Measurements from ENCODE around the gene TMPRSS13.

Gene TMPRSS13

DNA sequence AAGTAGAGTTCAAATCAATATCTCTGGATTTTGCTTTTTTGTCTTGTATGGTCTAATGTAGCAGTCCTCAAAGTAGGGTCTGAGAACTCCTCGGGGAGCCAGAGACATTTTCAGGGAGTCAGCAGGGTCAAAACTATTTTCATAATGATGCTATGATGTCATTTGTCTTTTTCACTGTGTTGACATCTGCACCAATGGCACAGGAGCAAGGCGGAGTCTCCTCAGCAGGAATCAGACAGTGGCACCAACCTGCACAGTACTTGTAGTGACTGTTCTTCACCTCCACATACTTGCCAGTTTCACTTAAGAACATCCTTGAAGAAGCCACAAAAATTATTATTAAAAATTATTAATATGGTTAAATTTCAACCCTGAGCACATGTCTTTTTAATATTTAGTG is 37.8 kb downstream of the TMPRSS13 start:
- H2AFZ ChIP-seq (ENCODE audit: insufficient read depth, low read length, poor library complexity), result no peak overlapping the region
- no CpG with 5 or more reads among the region's 2 CpGs for WGBS (ENCODE audit: extremely low coverage, insufficient coverage, insufficient read length)

DNA sequence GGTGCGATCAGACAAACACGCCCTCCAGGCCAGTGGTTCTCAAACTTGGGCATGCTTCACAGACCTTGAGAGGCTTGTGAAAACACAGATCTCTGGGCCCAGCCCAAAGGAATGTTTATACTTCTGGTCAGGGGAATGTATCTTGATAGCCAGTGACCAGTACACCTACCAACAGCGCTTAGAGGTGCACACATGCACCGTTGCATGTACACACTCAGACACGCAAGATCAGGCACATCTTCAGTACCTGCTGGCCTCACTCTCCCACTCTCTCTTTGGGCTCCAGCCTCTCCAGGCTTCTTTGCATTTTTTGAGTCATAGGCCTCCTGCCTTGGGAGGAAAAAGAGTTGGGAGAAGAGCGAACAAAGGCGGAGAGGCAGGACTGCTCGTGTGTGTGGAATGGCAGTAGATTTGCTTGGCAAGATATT is 41.0 kb downstream of the TMPRSS13 start:
- Histone ChIP-seq H3K18ac (ENCODE audit: low read length) (no peak overlapping the region), H3K4ac (ENCODE audit: low read depth, low read length) (no peak overlapping the region), H4K8ac (ENCODE audit: low read depth, low read length) (no peak overlapping the region), H4K12ac (ENCODE audit: low read depth, low read length) (no peak overlapping the region), H3K14ac (ENCODE audit: low read length) (no peak overlapping the region), H2AFZ (ENCODE audit: insufficient read depth, low read length, poor library complexity) (no peak overlapping the region), H3K9me3 (ENCODE audit: insufficient read depth, low read depth, low read length) (no peaks in the 10 kb centered on the region), H3K27ac (ENCODE audit: low read depth, low read length) (no peak overlapping the region), H3K79me1 (ENCODE audit: low read length) (no peaks in the 10 kb centered on the region), H3K36me3 (ENCODE audit: control insufficient read depth in 1 of 2, insufficient read depth in 2 of 2, low read length in 2 of 2) (no peaks in the 10 kb centered on the region), H3K9ac (ENCODE audit: low read length) (no peak overlapping the region), H3K23ac (ENCODE audit: low read length) (no peak overlapping the region), H3K27me3 (ENCODE audit: insufficient read depth, low read length) (no peaks in the 10 kb centered on the region), H2BK5ac (ENCODE audit: low read depth, low read length, poor library complexity) (no peak overlapping the region), H3K4me2 (ENCODE audit: low read length) (no peak overlapping the region), H2AK5ac (ENCODE audit: low read length) (no peak overlapping the region), H2BK12ac (ENCODE audit: low read length) (no peak overlapping the region), H3K4me1 (ENCODE audit: control insufficient read depth in 1 of 2, insufficient read depth in 2 of 2, low read length in 2 of 2) (peaks cover 0 to 5% of the 10 kb centered on the region in 2 experiments), H3K79me2 (ENCODE audit: control insufficient read depth, insufficient read depth, low read length, poor library complexity) (no peaks in the 10 kb centered on the region), H3K4me3 (ENCODE audit: low read depth, low read length) (no peak overlapping the region), H4K91ac (ENCODE audit: low read depth, low read length) (no peak overlapping the region), H2BK120ac (ENCODE audit: insufficient read depth, low read length, poor library complexity) (no peak overlapping the region)
- WGBS (ENCODE audit: extremely low coverage, insufficient coverage, insufficient read length), result no CpG with 5 or more reads among the region's 8 CpGs
- DNase-seq, result no peak

More for the DNA sequence above, 37.8 kb downstream of the TMPRSS13 start:
- Histone ChIP-seq H2BK5ac (ENCODE audit: low read depth, low read length, poor library complexity) (no peak overlapping the region), H3K4me2 (ENCODE audit: low read length) (no peak overlapping the region), H3K36me3 (ENCODE audit: control insufficient read depth in 1 of 2, insufficient read depth in 2 of 2, low read length in 2 of 2) (no peaks in the 10 kb centered on the region), H3K79me1 (ENCODE audit: low read length) (no peaks in the 10 kb centered on the region), H2BK120ac (ENCODE audit: insufficient read depth, low read length, poor library complexity) (no peak overlapping the region), H3K79me2 (ENCODE audit: control insufficient read depth, insufficient read depth, low read length, poor library complexity) (no peaks in the 10 kb centered on the region), H3K9me3 (ENCODE audit: insufficient read depth, low read depth, low read length) (no peaks in the 10 kb centered on the region), H3K27ac (ENCODE audit: low read depth, low read length) (no peak overlapping the region), H4K12ac (ENCODE audit: low read depth, low read length) (no peak overlapping the region), H2BK12ac (ENCODE audit: low read length) (no peak overlapping the region), H3K4ac (ENCODE audit: low read depth, low read length) (no peak overlapping the region), H4K8ac (ENCODE audit: low read depth, low read length) (no peak overlapping the region), H3K4me1 (ENCODE audit: control insufficient read depth in 1 of 2, insufficient read depth in 2 of 2, low read length in 2 of 2) (peaks cover 0 to 5% of the 10 kb centered on the region in 2 experiments), H3K14ac (ENCODE audit: low read length) (no peak overlapping the region), H3K4me3 (ENCODE audit: low read depth, low read length) (no peak overlapping the region), H2AK5ac (ENCODE audit: low read length) (no peak overlapping the region), H3K27me3 (ENCODE audit: insufficient read depth, low read length) (no peaks in the 10 kb centered on the region), H4K91ac (ENCODE audit: low read depth, low read length) (no peak overlapping the region), H3K9ac (ENCODE audit: low read length) (no peak overlapping the region), H3K18ac (ENCODE audit: low read length) (no peak overlapping the region), H3K23ac (ENCODE audit: low read length) (peak overlapping the region; percentile 7)
- no peak for DNase-seq

DNA sequence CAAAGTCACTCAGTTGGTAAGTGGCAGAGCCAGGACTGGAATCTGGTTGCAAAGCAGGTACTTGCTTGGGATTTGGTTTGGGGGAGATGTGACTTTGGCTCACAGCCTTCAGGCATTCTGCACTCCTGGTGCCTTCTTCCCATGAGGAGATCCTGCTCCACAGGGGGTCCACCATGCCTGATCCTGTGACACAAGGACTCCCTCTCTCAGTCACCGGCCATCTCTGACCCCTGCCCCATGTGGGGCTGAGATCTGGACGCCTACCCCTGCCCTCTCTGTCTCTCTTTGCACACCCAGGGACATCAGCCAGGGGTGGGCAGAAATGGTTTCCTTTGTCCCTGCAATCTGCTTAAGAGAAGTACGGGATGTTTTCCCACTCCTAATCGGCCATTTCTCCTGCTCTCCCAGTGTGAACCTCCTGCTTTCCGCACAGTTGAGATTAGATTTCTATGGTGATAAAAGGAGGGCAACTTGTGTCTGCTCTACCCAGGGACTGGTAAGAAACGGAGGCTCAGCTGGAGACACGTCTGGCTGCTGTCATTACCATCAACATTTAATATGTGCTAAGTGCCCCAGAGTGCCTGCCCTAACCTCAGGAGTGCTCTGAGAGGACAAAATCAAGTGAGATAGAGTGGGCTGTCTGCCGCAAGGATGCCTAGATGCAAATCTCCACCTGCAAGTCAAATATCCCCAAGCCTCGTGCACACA is 41.6 kb downstream of the TMPRSS13 start:
- Histone ChIP-seq H2BK120ac (ENCODE audit: insufficient read depth, low read length, poor library complexity) (no peak overlapping the region), H2BK12ac (ENCODE audit: low read length) (no peak overlapping the region), H4K12ac (ENCODE audit: low read depth, low read length) (no peak overlapping the region), H3K4me3 (ENCODE audit: low read depth, low read length) (no peak overlapping the region), H3K9ac (ENCODE audit: low read length) (no peak overlapping the region), H3K27ac (ENCODE audit: low read depth, low read length) (no peak overlapping the region), H3K79me1 (ENCODE audit: low read length) (no peaks in the 10 kb centered on the region), H2AK5ac (ENCODE audit: low read length) (no peak overlapping the region), H3K4ac (ENCODE audit: low read depth, low read length) (no peak overlapping the region), H3K9me3 (ENCODE audit: insufficient read depth, low read depth, low read length) (no peaks in the 10 kb centered on the region), H3K18ac (ENCODE audit: low read length) (no peak overlapping the region), H3K79me2 (ENCODE audit: control insufficient read depth, insufficient read depth, low read length, poor library complexity) (no peaks in the 10 kb centered on the region), H2AFZ (ENCODE audit: insufficient read depth, low read length, poor library complexity) (no peak overlapping the region), H3K23ac (ENCODE audit: low read length) (no peak overlapping the region), H3K14ac (ENCODE audit: low read length) (no peak overlapping the region), H4K8ac (ENCODE audit: low read depth, low read length) (no peak overlapping the region), H3K36me3 (ENCODE audit: control insufficient read depth in 1 of 2, insufficient read depth in 2 of 2, low read length in 2 of 2) (no peaks in the 10 kb centered on the region), H3K4me1 (ENCODE audit: control insufficient read depth in 1 of 2, insufficient read depth in 2 of 2, low read length in 2 of 2) (peaks cover 0 to 5% of the 10 kb centered on the region in 2 experiments), H2BK5ac (ENCODE audit: low read depth, low read length, poor library complexity) (no peak overlapping the region), H4K91ac (ENCODE audit: low read depth, low read length) (no peak overlapping the region), H3K4me2 (ENCODE audit: low read length) (no peak overlapping the region), H3K27me3 (ENCODE audit: insufficient read depth, low read length) (no peaks in the 10 kb centered on the region)
- no CpG with 5 or more reads among the region's 9 CpGs for WGBS (ENCODE audit: extremely low coverage, insufficient coverage, insufficient read length)
- no peak for DNase-seq

DNA sequence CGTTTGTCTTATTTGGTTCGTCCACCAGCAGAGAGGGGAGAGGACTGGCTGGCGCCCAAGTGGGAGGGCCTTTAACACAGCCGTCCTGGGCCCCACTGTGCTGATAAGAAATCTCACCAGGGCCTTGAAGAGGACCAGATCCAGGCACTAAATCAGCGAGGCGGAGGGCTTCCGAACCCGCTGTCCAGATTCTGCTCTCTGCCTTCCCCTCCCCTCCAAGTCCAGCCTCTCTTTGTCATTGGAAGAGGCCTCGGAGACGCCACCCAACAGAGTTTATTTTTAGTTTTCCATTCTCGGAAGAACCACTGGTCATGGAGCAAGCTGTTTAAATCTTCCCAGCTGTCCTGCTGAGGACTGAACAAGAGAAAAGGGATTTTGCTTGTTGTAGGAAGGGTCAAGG is 43.4 kb downstream of the TMPRSS13 start:
- Histone ChIP-seq H3K27me3 (ENCODE audit: insufficient read depth, low read length) (no peaks in the 10 kb centered on the region), H3K36me3 (ENCODE audit: control insufficient read depth in 1 of 2, insufficient read depth in 2 of 2, low read length in 2 of 2) (no peaks in the 10 kb centered on the region), H4K91ac (ENCODE audit: low read depth, low read length) (no peak overlapping the region), H4K12ac (ENCODE audit: low read depth, low read length) (no peak overlapping the region), H3K4me2 (ENCODE audit: low read length) (no peak overlapping the region), H2AK5ac (ENCODE audit: low read length) (no peak overlapping the region), H2AFZ (ENCODE audit: insufficient read depth, low read length, poor library complexity) (no peak overlapping the region), H3K23ac (ENCODE audit: low read length) (no peak overlapping the region), H4K8ac (ENCODE audit: low read depth, low read length) (no peak overlapping the region), H3K27ac (ENCODE audit: low read depth, low read length) (no peak overlapping the region), H2BK120ac (ENCODE audit: insufficient read depth, low read length, poor library complexity) (no peak overlapping the region), H3K4me3 (ENCODE audit: low read depth, low read length) (no peak overlapping the region), H3K79me2 (ENCODE audit: control insufficient read depth, insufficient read depth, low read length, poor library complexity) (no peaks in the 10 kb centered on the region), H3K9ac (ENCODE audit: low read length) (no peak overlapping the region), H3K9me3 (ENCODE audit: insufficient read depth, low read depth, low read length) (no peaks in the 10 kb centered on the region), H2BK12ac (ENCODE audit: low read length) (no peak overlapping the region), H3K4ac (ENCODE audit: low read depth, low read length) (no peak overlapping the region), H2BK5ac (ENCODE audit: low read depth, low read length, poor library complexity) (no peak overlapping the region), H3K14ac (ENCODE audit: low read length) (no peak overlapping the region), H3K4me1 (ENCODE audit: control insufficient read depth in 1 of 2, insufficient read depth in 2 of 2, low read length in 2 of 2) (peaks cover 0 to 5% of the 10 kb centered on the region in 2 experiments), H3K79me1 (ENCODE audit: low read length) (no peaks in the 10 kb centered on the region), H3K18ac (ENCODE audit: low read length) (no peak overlapping the region)
- no CpG with 5 or more reads among the region's 11 CpGs for WGBS (ENCODE audit: extremely low coverage, insufficient coverage, insufficient read length)
- DNase-seq, result no peak

Measured in trophoblast cell (in vitro differentiated cells and primary cell).